Activated CD8-positive, alpha-beta T cell treated with anti-CD3 and anti-CD28 coated beads for 36 hours (primary cell): Measurements from ENCODE around the gene SCARB2. TPM values are rescaled to one million over a fixed set of nuclear protein-coding genes. Genes with fewer than 3 reads are reported as not detected.
"Not testable (repeated sequence)": the region's sequence is repeated elsewhere in the genome, so short reads cannot be mapped to it uniquely, and the experiment has no call there.

Experiments
- ATAC-seq: fragments of 200-7000 bp; cut with Tn5 transposase; one replicate; pipeline ENCODE4 v1.10.0; 2021; ENCODE audit warnings: mild to moderate bottlenecking, moderate library complexity
- CTCF ChIA-PET: fragments of 350-600 bp; sonication (Branson Sonifier 250); formaldehyde crosslinking; loops from one replicate; lab custom pipeline; 2021; ENCODE audit warnings: antibody characterized with exemption; lab: Charles Lee
- POLR2A ChIA-PET: fragments of 350-600 bp; sonication (Branson Sonifier 250); formaldehyde crosslinking; loops from one replicate; lab custom pipeline; 2021; ENCODE audit warnings: antibody characterized with exemption; lab: Charles Lee
- DNase-seq: peaks from one replicate; pipeline ENCODE4 v3.0.0-alpha.2; 2020
- H3K27ac Mint-ChIP-seq: one replicate; pipeline ENCODE4 v1.8.0; 2021; ENCODE audit warnings: mild to moderate bottlenecking, mixed read lengths
- H3K27me3 Mint-ChIP-seq: one replicate; pipeline ENCODE4 v1.8.0; 2021; ENCODE audit warnings: mixed read lengths
- H3K36me3 Mint-ChIP-seq: one replicate; pipeline ENCODE4 v1.8.0; 2021; ENCODE audit warnings: low read depth, mixed read lengths
- H3K4me1 Mint-ChIP-seq: one replicate; pipeline ENCODE4 v1.8.0; 2021; ENCODE audit warnings: low read depth, mixed read lengths
- H3K4me3 Mint-ChIP-seq: one replicate; pipeline ENCODE4 v1.8.0; 2021; ENCODE audit warnings: mild to moderate bottlenecking, moderate library complexity, mixed read lengths
- H3K9me3 Mint-ChIP-seq: one replicate; pipeline ENCODE4 v1.8.0; 2021; ENCODE audit warnings: mixed read lengths
- CTCF ChIP-seq: fragments of 200-600 bp; IDR thresholded peaks from one replicate; pipeline ENCODE4 v1.8.0; 2022; ENCODE audit warnings: antibody characterized with exemption, mild to moderate bottlenecking
- intact Hi-C: fragments of 100-400 bp; cut with micrococcal nuclease; formaldehyde crosslinking; loops from one replicate; pipeline ENCODE4 v1.10.0; 2022
- total RNA-seq, 2 experiments: library from RNA; stranded (reverse); gene quantifications; one replicate each; pipeline ENCODE4 v1.2.3, GENCODE V29; 2021

Gene SCARB2
- total RNA-seq, 2 experiments from 2014 or later: 2.6 to 3.1 TPM

GRCh38 chr4:76246852-76247251, 33.2 kb upstream of the SCARB2 start:
- no peak for TF ChIP-seq CTCF
- intact Hi-C loops: no loop called here
- ATAC-seq (no peak), DNase-seq (no peak)
- Mint-ChIP-seq H3K27me3 (peaks cover 29% of the 10 kb centered on the region), H3K9me3 (peaks cover 2% of the 10 kb centered on the region), H3K27ac (no peak overlapping the region), H3K36me3 (no peaks in the 10 kb centered on the region), H3K4me1 (peaks cover 6% of the 10 kb centered on the region), H3K4me3 (no peak overlapping the region)
- CTCF ChIA-PET: interaction anchor here (1.8 kb wide), 1 partner anchor 67 kb away, joined by 5 read pairs; no protein-coding TSS in a partner anchor
- POLR2A ChIA-PET: no interaction called here

DNA sequence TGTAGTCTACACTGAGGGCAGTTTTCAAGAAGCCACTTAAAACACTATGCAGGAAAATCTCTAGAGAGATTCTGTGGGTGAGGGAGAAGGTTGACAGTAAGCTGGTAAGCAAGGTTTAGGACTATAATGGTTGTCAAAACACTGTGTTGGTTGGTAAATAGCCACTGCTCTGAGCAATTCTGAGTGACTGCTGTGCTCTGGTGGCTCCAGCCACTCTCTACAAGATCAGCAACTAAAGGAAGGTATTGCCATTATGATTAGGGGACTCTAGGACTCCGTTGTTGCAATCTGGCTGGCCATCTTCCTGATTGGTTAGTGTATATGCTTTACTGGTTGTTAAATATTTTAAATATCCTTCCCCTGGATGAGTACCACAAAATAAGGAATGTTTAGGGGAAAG, 32.4 kb upstream of the SCARB2 start:
- TF ChIP-seq CTCF: no peak
- Mint-ChIP-seq H3K4me1 (peaks cover under 1% of the 10 kb centered on the region), H3K9me3 (peaks cover 4% of the 10 kb centered on the region), H3K4me3 (no peak overlapping the region), H3K27me3 (peaks cover 24% of the 10 kb centered on the region), H3K36me3 (no peaks in the 10 kb centered on the region), H3K27ac (no peak overlapping the region)
- POLR2A ChIA-PET: no interaction called here
- ATAC-seq: no peak
- CTCF ChIA-PET: interaction anchor here (1.8 kb wide), 1 partner anchor 66 kb away, joined by 5 read pairs; no protein-coding TSS in a partner anchor
- no peak for DNase-seq
- intact Hi-C loops: no loop called here

- DNase-seq, CTCF ChIA-PET, intact Hi-C loops, H3K27ac Mint-ChIP-seq, H3K27me3 Mint-ChIP-seq, ATAC-seq, POLR2A ChIA-PET, H3K4me1 Mint-ChIP-seq, H3K36me3 Mint-ChIP-seq, H3K4me3 Mint-ChIP-seq: not testable (repeated sequence)
- peaks cover 19% of the 10 kb centered on the region for H3K9me3 Mint-ChIP-seq
Measured at GRCh38 chr4:76243877-76244276, 30.3 kb upstream of the SCARB2 start.

- peaks cover 2% of the 10 kb centered on the region for H3K27me3 Mint-ChIP-seq
- intact Hi-C loops: no loop called here
Measured at GRCh38 chr4:76240236-76240635, 26.6 kb upstream of the SCARB2 start.

GRCh38 chr4:76238701-76239100, 25.1 kb upstream of the SCARB2 start:
- POLR2A ChIA-PET: no interaction called here
- peaks cover 17% of the 10 kb centered on the region for H3K9me3 Mint-ChIP-seq
- CTCF ChIA-PET: no interaction called here

More at GRCh38 chr4:76240236-76240635, 26.6 kb upstream of the SCARB2 start:
- CTCF ChIA-PET: interaction anchor here (1.1 to 3.0 kb wide), 3 partner anchors 13 to 264 kb away, joined by 3 to 18 read pairs (median 3); no protein-coding TSS in a partner anchor
- POLR2A ChIA-PET: no interaction called here
- DNase-seq (no peak), ATAC-seq (no peak)
- Mint-ChIP-seq H3K4me1 (no peaks in the 10 kb centered on the region), H3K36me3 (no peaks in the 10 kb centered on the region), H3K9me3 (peaks cover 19% of the 10 kb centered on the region), H3K4me3 (no peak overlapping the region), H3K27ac (no peak overlapping the region)
- TF ChIP-seq CTCF: no peak

More at GRCh38 chr4:76238701-76239100, 25.1 kb upstream of the SCARB2 start:
- intact Hi-C loops: no loop called here
- ATAC-seq: no peak
- no peak for DNase-seq
- no peaks in the 10 kb centered on the region for H3K27me3 Mint-ChIP-seq
- TF ChIP-seq CTCF: no peak
- H3K4me1 Mint-ChIP-seq: no peaks in the 10 kb centered on the region
- H3K4me3 Mint-ChIP-seq: no peak overlapping the region
- no peak overlapping the region for H3K27ac Mint-ChIP-seq
- no peaks in the 10 kb centered on the region for H3K36me3 Mint-ChIP-seq
